Activated naive CD8-positive, alpha-beta T cell treated with anti-CD3 and anti-CD28 coated beads for 36 hours (primary cell): ENCODE data around the gene ZACN. TPM values are rescaled to one million over a fixed set of nuclear protein-coding genes. Genes with fewer than 3 reads are reported as not detected.
A peak's percentile ranks its signal among the peaks of the same experiment; 100 is the strongest.
"Not testable (repeated sequence)": the region's sequence is repeated elsewhere in the genome, so short reads cannot be mapped to it uniquely, and the experiment has no call there.

ENCODE experiments used
- DNase-seq: peaks from one replicate; pipeline ENCODE4 v3.0.0; 2021
- H3K27ac Mint-ChIP-seq: one replicate; pipeline ENCODE4 v1.8.0; 2022; ENCODE audit warnings: mild to moderate bottlenecking, moderate library complexity, mixed read lengths
- H3K27me3 Mint-ChIP-seq: one replicate; pipeline ENCODE4 v1.8.0; 2022; ENCODE audit warnings: mild to moderate bottlenecking, mixed read lengths
- H3K36me3 Mint-ChIP-seq: one replicate; pipeline ENCODE4 v1.8.0; 2021; ENCODE audit warnings: mild to moderate bottlenecking, mixed read lengths
- H3K4me1 Mint-ChIP-seq: one replicate; pipeline ENCODE4 v1.8.0; 2021; ENCODE audit warnings: mixed read lengths
- H3K4me3 Mint-ChIP-seq: one replicate; pipeline ENCODE4 v1.8.0; 2022; ENCODE audit warnings: mild to moderate bottlenecking, moderate library complexity, mixed read lengths
- H3K9me3 Mint-ChIP-seq: one replicate; pipeline ENCODE4 v1.8.0; 2022; ENCODE audit warnings: mixed read lengths
- total RNA-seq, 2 experiments: library from RNA; stranded (reverse); gene quantifications; one replicate each; pipeline ENCODE4 v1.2.3, GENCODE V29; 2021

Gene ZACN
- total RNA-seq, 2 experiments from 2014 or later, result 3.7 TPM

DNA sequence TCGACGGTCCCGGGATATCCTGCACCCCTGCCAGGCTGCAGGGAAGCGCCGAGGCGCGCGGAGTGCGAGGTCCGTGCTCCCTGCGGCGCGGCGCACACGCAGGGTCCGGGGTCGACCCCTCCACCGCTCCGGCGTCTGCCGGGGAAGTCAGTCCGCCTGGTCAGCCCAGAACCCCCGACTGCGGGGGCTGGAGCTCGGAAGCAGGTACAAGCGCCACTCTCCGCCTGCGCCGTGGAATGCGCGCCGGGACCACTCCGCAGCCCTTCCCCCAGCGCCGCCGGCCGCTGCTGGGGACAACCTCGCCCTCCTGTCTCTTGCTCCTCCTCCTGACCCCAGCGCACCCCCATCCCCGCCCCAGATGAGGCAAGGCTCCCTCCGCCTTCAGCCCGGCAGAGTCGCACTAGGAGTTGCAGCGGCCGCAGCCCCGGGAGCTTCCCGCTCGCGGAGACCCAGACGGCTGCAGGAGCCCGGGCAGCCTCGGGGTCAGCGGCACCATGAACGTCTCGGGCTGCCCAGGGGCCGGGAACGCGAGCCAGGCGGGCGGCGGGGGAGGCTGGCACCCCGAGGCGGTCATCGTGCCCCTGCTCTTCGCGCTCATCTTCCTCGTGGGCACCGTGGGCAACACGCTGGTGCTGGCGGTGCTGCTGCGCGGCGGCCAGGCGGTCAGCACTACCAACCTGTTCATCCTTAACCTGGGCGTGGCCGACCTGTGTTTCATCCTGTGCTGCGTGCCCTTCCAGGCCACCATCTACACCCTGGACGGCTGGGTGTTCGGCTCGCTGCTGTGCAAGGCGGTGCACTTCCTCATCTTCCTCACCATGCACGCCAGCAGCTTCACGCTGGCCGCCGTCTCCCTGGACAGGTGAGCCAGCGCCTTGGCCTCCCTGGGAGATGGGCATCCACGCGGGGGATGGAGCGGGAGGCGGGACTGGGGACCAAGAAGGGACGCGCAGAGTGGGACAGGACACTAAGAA, 4.3 kb upstream of the ZACN start, which contains the start of gene GALR2:
TSS of gene GALR2 (plus strand) at position 392 of the 974 bp plus-strand sequence. CDS start at position 495, 103 bp downstream.
- Mint-ChIP-seq H3K9me3 (no peaks in the 10 kb centered on the region), H3K27me3 (peaks cover 54% of the 10 kb centered on the region), H3K4me1 (peaks cover 47% of the 10 kb centered on the region), H3K27ac (no peak within 1 kb of the TSS), H3K4me3 (peak within 1 kb of the TSS; percentile 49), H3K36me3 (peaks cover 8% of the 10 kb centered on the region)
- no peak for DNase-seq

DNA sequence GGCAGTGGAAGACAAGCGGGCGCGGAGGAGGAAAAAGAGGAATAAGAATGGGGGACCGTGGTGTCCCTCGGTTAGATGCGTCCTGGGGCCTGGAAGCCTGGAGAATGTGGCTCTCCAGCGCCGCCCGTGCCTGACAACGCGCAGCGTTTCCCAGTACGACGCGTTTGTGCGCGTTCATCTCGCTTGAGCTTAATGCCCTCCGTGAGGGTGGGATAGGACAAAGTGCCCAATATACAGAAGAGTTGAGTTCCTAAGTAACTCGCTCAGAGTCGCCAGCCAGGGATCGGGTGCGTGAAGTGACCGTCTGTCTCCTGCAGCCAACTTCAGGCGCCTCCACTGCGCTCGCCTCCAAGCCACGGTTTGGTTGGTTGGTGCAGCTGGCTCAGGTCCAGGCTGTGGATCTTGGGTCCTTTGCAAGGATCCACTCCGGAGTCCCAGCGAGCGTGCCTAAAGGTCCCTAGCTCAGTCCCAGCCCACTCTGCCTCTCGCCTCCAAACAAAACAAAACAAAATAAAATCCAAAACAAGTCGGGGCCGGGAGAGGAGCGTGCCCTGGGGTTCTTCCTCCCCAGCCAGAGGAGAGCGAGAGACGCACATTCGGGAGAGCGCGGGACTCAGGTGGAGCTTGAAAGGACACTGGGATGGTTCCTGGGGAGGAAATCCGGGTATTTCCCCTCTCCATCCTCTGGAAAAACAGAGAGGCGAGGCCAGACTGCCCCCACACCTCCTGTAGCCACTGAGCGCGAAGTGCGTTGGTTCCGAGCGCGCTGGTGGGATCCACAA, 3.4 kb upstream of the ZACN start:
- peaks cover 44% of the 10 kb centered on the region for H3K4me1 Mint-ChIP-seq
- H3K27ac Mint-ChIP-seq, result no peak overlapping the region

GRCh38 chr17:76076146-76076764, 2.7 kb upstream of the ZACN start:
- Mint-ChIP-seq H3K36me3 (peaks cover 3% of the 10 kb centered on the region), H3K9me3 (no peaks in the 10 kb centered on the region), H3K27me3 (peaks cover 54% of the 10 kb centered on the region), H3K27ac (no peak overlapping the region), H3K4me1 (peaks cover 41% of the 10 kb centered on the region), H3K4me3 (peak overlapping the region; percentile 70)
- DNase-seq, result no peak

More for the DNA sequence above, 3.4 kb upstream of the ZACN start:
- H3K4me3 Mint-ChIP-seq, result peak overlapping the region; percentile 49
- H3K36me3 Mint-ChIP-seq, result peaks cover 3% of the 10 kb centered on the region
- H3K27me3 Mint-ChIP-seq, result peaks cover 54% of the 10 kb centered on the region
- no peaks in the 10 kb centered on the region for H3K9me3 Mint-ChIP-seq
- no peak for DNase-seq

DNA sequence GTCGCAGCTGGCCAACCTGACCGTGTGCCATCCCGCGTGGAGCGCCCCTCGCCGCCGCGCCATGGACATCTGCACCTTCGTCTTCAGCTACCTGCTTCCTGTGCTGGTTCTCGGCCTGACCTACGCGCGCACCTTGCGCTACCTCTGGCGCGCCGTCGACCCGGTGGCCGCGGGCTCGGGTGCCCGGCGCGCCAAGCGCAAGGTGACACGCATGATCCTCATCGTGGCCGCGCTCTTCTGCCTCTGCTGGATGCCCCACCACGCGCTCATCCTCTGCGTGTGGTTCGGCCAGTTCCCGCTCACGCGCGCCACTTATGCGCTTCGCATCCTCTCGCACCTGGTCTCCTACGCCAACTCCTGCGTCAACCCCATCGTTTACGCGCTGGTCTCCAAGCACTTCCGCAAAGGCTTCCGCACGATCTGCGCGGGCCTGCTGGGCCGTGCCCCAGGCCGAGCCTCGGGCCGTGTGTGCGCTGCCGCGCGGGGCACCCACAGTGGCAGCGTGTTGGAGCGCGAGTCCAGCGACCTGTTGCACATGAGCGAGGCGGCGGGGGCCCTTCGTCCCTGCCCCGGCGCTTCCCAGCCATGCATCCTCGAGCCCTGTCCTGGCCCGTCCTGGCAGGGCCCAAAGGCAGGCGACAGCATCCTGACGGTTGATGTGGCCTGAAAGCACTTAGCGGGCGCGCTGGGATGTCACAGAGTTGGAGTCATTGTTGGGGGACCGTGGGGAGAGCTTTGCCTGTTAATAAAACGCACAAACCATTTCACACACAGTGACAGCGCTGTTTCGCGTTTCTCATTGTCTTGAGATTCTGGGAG, 2.0 kb upstream of the ZACN start:
- Mint-ChIP-seq H3K27ac (no peak overlapping the region), H3K9me3 (no peaks in the 10 kb centered on the region), H3K4me3 (peak overlapping the region; percentile 70), H3K36me3 (no peaks in the 10 kb centered on the region), H3K27me3 (peaks cover 54% of the 10 kb centered on the region), H3K4me1 (peaks cover 37% of the 10 kb centered on the region)
- DNase-seq, result peak; percentile 52

GRCh38 chr17:76077584-76078110, 1.3 kb upstream of the ZACN start:
- Mint-ChIP-seq H3K4me1 (peaks cover 37% of the 10 kb centered on the region), H3K27me3 (peaks cover 54% of the 10 kb centered on the region), H3K4me3 (no peak overlapping the region)

GRCh38 chr17:76078370-76078769, 612 bp upstream of the ZACN start:
- H3K4me1 Mint-ChIP-seq, result peaks cover 34% of the 10 kb centered on the region
- H3K36me3 Mint-ChIP-seq, H3K4me3 Mint-ChIP-seq, H3K27ac Mint-ChIP-seq, H3K9me3 Mint-ChIP-seq, DNase-seq: not testable (repeated sequence)
- H3K27me3 Mint-ChIP-seq, result peaks cover 53% of the 10 kb centered on the region

More at GRCh38 chr17:76077584-76078110, 1.3 kb upstream of the ZACN start:
- DNase-seq, result no peak
- Mint-ChIP-seq H3K36me3 (no peaks in the 10 kb centered on the region), H3K27ac (no peak overlapping the region), H3K9me3 (no peaks in the 10 kb centered on the region)

GRCh38 chr17:76079535-76079955, 563 bp downstream of the ZACN start:
- DNase-seq, result no peak
- no peaks in the 10 kb centered on the region for H3K9me3 Mint-ChIP-seq
- peaks cover 34% of the 10 kb centered on the region for H3K4me1 Mint-ChIP-seq
- H3K4me3 Mint-ChIP-seq, result no peak overlapping the region
- no peak overlapping the region for H3K27ac Mint-ChIP-seq
- H3K27me3 Mint-ChIP-seq, result peaks cover 44% of the 10 kb centered on the region
- no peaks in the 10 kb centered on the region for H3K36me3 Mint-ChIP-seq

GRCh38 chr17:76079956-76080767, 1.2 kb downstream of the ZACN start:
- Mint-ChIP-seq H3K27ac (no peak overlapping the region), H3K4me3 (no peak overlapping the region), H3K4me1 (peaks cover 30% of the 10 kb centered on the region), H3K27me3 (peaks cover 37% of the 10 kb centered on the region), H3K9me3 (no peaks in the 10 kb centered on the region), H3K36me3 (no peaks in the 10 kb centered on the region)
- DNase-seq, result no peak

DNA sequence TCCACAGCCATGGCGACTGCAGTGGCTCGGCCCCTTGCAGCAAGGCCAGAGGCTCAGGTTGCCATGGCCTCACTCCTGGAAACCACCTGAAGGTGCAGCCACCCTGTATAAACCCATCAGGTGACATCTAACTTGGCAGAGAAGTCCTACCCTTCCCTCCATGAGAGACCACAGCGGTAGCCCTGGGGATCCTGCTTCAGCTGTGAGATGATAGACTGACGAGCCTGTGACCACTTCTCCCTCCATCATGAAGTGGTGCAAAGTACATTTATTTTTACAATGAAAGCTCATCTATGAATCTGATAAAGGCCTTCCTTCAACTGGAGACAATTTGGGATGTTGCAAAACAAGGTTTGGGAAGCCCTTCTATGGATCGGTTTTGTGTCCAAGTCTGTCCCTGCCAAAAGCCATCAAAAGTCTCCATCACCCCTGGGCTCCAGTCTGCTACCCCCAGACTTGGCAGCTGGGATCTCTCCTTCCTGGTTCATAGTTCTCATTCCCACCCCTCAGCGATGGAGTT, 1.8 kb downstream of the ZACN start:
- H3K27ac Mint-ChIP-seq, result no peak overlapping the region

GRCh38 chr17:76081295-76082210, 2.6 kb downstream of the ZACN start:
- Mint-ChIP-seq H3K27ac (peak overlapping the region; percentile 20), H3K27me3 (peaks cover 24% of the 10 kb centered on the region), H3K4me3 (no peak overlapping the region), H3K36me3 (no peaks in the 10 kb centered on the region), H3K9me3 (no peaks in the 10 kb centered on the region), H3K4me1 (peaks cover 18% of the 10 kb centered on the region)
- no peak for DNase-seq

More for the DNA sequence above, 1.8 kb downstream of the ZACN start:
- H3K36me3 Mint-ChIP-seq, result no peaks in the 10 kb centered on the region
- peaks cover 31% of the 10 kb centered on the region for H3K27me3 Mint-ChIP-seq
- peaks cover 24% of the 10 kb centered on the region for H3K4me1 Mint-ChIP-seq
- no peak for DNase-seq
- no peaks in the 10 kb centered on the region for H3K9me3 Mint-ChIP-seq
- no peak overlapping the region for H3K4me3 Mint-ChIP-seq

DNA sequence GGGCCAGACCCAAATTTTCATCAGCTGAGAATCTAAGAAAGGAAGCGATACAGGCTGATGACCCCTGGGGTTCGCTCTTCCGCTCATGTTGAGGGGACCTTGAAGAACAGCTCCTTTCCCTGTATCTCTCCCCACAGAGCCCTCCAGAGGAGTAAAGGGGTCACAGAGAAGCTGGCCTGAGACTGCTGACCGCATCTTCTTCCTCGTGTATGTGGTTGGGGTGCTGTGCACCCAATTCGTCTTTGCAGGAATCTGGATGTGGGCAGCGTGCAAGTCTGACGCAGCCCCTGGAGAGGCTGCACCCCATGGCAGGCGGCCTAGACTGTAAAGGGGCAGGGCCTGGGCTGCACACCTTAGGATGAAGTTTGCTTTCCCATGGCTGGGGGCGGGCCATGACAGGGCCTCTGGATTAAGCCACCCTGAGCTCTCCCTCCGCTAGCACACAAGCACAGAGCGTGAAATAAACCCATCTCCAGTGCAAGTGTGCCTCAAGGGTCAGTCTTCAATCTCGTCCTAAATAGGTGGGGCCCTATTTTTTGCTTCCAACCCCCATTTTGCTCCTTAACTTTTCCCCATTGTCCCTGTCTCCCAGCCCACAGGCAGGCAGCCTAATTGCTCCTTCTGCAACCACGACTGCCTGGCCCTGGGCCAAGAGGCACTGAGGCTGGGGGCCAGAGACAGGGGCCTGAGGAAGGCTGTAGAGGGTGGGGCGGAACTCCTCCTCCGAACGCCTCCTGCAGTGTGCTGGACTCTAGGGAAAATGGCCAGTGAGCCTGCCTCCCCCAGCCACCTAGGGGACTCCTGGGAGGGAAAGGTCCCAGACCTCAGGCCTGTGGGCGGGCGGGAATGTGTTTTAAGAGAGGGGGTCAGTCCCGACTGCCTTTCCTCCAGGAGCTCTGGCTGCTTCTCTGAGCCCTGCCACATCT, 3.6 kb downstream of the ZACN start:
- Mint-ChIP-seq H3K27ac (no peak overlapping the region), H3K4me3 (no peak overlapping the region), H3K27me3 (peaks cover 13% of the 10 kb centered on the region), H3K4me1 (peaks cover 10% of the 10 kb centered on the region), H3K9me3 (no peaks in the 10 kb centered on the region), H3K36me3 (peaks cover 2% of the 10 kb centered on the region)
- no peak for DNase-seq
